ENCODE data around the gene SBF1.

Gene SBF1

DNA sequence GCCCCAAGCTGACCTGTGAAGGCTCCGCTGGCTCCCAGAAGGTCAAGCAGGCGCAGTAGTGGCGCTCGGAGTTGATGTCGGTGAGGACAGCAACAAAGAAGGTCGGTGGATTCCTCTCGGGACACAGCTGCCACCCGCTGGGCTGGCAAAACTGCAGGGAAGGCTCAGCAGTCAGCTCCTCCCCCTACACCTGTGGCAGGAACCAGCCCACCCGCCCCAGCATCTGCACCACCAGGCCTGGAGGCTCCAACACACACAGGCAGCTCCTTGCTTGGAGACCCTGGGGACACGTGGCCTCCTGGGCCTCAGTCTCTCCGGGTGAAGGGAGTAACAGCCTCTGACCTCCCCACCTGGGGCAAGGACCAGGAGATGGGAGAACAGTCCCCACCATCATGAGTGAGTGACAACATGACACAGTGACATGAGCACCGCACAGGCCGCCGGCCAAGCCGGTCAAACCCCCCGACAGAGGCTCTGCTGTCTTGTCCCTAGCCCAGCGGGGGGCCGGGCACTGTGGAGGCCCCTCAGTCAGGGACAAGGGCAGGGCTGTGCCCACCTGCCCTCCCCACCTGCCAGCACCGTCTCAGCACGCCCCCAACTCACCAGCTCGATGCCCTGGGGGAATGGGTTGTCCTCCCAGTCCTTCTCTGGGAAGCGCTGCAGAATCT, 6.9 kb downstream of the SBF1 start:
- no peak for DNase-seq (ENCODE audit: low read depth)

DNA sequence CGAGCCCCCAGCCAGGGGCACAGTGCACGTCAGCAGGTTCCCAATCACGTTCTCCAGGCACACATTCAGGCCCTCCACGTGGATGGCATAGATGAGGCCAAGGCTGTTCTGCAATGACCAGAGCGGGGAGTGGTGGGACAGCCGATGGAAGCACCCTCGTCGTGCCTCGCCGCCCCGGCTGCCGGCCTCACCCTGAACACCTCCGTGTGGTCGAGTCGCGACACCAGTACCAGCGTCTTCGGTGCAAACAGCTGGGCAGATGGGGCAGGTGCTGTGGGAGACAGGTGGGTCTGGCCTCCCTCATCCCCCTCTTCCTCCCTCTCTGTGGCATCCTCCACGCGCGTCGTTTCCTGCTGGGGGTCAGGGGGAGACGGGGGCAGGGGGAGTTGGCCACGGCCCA, 7.5 kb downstream of the SBF1 start:
- DNase-seq (ENCODE audit: low read depth), result no peak

DNA sequence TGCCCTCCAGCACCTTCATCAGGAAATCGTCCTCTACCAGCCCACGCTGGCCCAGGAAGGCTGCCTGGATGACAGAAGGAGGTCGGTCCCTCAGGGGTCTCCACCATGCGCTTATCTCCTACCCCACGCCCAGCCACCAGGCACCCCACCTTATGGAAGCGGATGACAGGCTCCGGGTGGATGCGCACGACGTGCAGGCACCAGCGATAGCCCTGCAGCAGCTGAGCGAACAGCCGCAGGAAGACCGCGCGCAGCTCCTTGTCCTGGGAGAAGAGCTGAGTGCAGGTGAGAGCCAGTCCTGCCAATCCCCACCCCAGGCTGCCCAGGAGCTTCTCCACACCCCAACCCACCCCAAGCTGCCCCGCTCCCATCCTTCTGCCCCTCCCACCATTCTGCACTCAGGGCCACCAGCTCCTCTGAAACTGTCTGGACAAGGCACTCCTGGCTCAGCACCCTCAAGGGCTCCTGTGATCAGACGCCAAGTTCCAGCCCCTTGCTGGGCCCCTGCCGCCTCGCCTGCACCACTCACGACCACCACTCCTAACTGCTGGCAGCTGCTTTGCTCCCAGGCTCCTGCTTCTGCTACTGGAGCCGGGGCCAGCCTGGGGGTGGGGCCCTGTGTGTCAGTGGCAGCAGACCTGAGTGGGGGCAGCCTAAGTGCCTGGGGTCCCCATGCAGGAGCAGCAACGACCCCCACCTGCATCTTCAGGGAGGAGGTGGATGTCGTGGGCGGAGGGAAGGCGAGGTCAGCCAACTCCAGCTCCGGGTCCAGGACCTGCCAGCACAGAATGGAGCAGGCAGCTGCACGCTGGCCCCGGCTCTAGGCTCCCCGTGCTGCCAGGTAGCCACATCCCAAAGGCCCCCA, 9.5 kb downstream of the SBF1 start:
- DNase-seq (ENCODE audit: low read depth), result no peak

DNA sequence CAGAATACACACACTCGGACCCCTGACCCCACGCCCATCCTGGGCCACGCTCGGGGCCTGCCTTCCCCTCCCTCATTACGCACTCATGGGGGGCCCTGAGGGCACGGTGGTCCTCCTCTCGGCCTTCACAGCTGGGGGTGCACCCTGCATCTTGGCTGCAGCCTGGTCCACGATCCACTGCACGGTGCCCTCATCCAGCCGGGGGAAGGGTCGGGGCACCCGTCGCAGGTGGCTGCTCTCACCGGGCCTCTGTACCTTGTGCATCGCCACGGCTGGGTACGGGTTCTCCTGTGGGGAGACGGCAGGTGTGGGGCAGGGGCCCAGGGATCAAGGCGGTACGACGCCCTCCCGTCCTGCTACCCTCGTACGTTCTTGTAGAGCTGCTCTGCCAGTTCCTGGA, 10.4 kb downstream of the SBF1 start:
- DNase-seq (ENCODE audit: low read depth), result no peak

DNA sequence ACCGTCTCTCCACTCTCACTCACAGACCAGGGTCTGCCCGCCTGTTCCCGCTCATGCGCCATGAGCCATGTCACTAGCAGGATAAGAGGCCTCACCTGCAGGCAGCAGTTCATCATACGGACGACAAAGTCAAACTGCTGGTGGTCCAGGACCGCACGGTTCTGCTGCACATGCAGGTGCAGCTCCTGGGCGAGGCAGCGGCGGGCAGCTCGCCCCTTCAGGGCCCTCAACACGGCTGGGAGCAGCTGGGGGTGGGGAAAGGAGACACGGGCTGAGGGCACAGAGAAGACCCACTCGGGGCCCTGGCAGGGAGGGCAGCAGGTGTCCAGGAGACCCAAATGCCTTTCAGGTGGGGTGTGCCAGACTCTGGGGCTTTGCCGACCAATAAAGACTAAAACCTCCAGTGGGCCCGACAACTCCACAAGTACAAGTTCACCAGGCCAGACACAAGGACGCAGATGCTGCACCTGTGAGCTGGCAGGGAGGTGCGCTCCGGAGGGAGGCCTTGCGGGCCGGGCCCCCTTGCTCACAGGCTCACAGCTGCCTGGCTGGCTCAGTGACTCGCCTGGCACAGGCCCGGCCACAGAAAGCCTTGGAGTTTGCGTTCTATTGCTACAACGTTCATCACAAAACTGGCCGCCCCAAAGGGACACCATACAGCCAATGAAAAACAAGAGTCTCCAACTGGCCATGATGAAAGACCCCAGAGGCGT, 11.5 kb downstream of the SBF1 start:
- DNase-seq (ENCODE audit: low read depth), result no peak

DNA sequence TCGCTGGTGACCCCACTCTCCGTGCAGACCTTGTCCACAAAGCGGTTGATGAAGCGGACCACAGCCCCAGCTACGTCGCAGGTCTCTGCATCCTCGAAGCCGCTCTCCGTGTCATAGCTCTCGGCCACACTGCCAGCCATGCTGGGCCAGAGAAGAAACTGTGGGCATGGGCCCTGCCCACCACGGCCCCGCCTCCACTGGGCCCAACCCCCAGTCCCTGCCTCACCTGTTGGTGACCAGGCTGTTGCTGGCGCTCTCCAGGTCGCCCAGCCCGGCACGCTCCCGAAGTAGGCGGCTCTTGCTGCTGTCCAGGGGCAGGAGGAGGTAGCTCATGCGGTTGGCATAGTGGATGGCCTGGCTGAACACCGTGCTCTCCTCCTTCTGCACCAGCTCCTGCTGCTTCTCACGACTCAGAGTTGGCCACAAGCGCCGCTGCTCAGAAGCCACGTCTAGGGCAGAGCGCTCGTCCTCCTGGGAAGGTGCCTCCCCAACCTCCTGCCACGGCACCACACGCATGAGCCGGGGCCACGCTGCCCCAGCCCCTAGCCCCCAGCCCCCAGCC, 12.8 kb downstream of the SBF1 start:
- no peak for DNase-seq (ENCODE audit: low read depth)

DNA sequence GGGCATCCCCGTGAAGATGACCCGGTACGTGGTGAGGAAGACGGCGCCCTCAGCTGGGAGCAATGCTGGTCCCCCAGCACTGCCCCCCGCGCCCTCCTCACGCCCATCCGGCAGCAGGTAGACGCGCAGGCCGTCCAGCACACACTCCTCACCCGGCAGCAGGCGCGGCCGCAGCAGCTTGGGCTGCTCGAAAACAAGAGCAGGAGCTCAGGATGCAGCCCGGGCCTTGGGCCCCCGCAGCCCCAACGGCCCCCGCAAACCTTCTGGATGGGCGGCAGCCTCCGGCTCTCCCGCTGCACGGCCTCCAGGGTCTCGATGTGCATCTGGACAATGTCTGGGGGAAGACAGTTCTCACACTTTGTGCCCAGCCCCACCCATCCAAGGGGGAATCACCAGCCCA, 13.3 kb downstream of the SBF1 start:
- DNase-seq (ENCODE audit: low read depth), result no peak

DNA sequence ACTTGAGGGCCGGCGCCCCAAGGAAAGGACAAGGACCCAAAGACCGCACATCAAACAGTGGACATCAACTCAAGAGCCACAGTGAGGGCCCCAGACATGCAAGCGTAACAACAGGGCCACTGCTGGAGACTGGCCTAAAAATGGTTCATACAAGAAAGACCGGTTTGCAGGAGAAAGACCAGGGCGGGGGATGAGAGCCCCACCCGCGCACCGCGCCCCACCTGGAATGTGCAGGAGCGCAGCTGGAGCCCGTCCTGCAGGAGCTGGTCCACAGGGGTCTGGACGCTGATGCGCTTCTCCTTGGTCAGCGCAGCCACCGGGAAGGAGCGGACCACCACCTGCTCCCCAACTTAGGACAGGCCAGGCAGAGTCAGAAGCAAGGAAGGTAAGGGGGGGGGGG, 13.9 kb downstream of the SBF1 start:
- no peak for DNase-seq (ENCODE audit: low read depth)

DNA sequence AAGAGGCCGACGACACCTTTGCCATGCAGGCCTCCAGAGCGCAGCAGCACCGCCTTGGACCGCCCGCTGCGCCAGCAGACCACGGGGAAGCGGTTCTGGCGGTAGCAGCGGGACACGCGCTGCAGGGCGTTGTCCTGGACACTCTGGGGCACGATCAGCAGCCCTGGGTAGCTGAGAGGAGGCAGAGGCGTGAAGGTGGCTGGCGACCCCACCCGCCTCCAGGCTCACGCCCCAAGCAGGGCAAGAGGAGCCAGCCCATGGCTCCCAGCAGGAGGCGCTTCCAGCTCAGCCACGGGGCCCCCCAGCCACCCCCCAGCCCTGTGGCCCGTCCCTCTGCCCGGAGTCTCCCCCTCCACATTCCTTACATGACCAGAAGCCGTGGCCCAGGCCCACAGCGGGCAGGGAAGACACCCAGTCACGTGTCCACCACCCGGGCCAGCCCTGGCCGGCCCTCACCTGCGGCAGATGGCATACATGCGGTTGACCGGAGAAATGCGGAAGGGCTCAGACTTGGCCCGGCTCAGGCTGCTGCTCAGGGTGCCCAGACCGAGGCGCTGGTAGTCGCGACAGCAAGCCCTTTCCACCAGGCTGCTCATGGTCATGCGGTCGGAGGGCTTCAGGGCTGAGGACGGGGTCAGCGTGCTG, 15.2 kb downstream of the SBF1 start:
- DNase-seq (ENCODE audit: low read depth), result no peak

DNA sequence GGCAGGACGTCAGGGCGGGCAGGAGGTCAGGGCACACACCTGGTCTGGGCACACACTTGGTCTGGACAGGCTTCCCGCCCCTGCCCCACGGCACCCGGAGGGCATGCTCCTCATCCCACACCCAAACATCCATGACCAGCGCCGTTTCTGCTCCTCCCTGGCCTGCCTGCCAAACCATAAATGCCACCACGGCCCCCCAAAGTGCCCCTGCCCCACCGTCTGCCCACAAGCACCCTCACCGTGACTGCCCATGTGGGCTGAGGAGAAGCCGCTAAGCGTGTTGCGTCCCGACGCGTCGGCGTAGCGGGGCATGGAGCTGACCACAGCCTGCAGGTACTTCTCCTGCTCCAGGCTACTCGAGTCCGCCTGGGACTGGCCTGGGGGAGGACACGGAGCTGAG, 15.8 kb downstream of the SBF1 start:
- no peak for DNase-seq (ENCODE audit: low read depth)

DNA sequence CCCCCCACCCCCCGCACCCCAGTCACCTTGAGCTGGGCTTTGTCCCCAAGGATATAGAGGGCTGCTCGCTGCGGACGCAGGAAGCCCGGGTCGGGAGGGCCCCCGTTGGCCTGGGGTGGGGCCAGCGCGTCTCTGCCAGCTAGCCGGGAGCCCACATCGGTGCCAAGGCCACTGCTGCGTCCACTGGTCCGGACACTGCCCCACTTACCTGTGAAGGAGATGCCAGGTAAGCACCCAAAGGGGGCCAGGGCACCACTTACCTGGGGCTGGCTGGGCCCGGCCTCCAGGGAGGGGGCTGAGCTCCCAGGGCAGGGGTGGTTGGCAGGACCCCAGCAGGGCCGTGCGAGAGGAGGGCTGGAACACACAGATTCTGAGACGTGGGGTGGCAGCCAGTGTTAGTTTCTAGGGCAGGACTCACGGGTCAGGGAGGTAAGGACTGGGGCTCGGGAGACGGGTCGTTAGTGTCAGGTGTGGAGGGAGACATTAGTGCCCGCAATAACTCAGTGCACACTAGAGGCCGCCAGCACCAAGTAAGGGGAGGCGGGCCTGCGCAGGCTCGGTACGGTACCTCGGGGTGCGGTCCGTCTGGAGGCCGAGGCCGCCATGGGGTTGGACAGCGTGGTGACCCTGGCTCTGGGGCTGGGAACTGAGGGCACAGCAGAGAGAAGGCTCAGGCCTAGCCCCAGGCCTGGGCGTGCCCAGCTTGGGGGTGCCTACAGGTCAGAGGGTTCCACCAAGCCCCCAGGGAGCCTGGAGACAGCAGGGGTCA, 18.2 kb downstream of the SBF1 start:
- DNase-seq (ENCODE audit: low read depth), result no peak

DNA sequence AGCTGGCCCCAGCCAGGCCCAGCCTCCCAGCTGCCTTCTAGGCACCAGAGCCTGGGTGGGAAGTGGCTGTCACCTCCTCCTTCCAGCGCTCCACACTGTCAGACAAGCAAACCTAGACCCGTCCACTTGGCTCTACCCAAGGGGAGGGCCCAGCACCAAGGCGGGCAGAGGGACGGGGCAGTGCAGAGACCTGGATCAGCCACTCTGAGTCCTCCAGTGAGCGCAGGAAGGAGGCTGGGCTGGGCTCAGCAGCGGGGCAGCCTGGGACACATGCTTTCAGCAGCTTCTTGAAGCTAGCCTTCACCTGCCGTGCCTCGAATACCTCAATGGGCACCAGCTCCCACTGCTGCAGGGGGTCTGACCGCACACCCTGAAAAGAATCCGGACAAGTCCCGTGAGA, 18.8 kb downstream of the SBF1 start:
- DNase-seq (ENCODE audit: low read depth), result no peak

DNA sequence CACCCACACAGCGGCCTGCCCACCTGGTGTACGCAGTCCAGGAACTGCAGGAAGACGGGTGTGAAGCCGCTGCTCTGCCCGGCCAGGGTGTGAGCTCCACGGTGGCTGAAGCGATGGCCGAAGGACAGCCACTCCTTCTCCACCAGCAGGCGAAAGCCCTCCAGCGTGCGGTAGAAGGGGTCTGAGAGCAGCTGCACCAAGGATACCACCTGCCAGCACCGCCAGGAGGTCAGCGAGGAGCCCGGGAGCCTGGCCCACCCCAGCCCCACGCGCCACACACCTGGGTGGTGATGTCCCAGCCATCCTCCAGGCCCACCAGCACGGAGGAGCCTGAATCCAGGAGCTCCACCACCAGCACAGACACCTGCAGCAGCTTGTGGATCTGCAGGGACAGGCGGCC, 19.6 kb downstream of the SBF1 start:
- DNase-seq (ENCODE audit: low read depth), result no peak

DNA sequence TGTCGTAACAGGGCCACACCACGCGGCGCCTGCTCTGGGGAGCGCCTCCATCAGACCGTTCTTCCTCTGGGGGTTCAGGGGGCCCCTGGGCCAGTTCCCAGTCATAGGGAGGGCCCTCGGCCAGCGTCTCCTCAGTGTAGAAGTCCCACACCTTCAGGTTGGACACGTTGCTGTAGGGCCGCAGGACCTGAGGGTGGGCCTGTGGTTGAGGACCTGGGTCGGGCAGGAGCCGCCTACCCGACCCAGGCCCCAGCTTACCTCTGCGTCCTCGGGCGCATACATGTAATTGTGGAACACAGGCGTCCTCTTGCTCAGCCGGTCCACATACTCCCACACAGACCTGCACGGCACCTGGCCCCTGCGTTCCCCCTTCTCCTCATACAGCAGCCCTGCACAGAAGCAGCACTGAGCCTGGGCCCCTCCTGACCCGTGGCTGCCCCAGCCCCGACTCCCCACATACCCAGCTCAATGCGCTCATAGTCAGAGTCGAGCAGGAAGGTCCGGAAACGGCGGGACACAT, 20.2 kb downstream of the SBF1 start:
- DNase-seq (ENCODE audit: low read depth), result no peak

DNA sequence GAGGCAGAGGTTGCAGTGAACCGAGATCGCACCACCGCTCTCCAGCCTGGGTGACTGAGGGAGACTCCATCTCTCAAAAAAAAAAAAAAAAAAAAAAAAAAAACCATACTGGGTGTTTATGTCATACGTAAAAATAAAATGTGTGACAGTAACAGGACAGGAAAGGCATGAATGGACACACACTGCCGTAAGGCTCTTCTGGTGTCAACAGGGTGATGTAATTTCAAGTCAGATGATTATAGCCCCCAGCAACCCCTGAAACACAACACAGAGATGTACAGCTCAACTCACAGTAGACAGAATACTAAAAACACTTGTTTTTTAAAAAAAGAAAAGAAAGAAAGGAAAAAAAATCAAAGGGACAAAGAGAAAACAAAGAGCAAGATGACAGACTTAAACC, 22.2 kb downstream of the SBF1 start:
- DNase-seq (ENCODE audit: low read depth), result no peak

DNA sequence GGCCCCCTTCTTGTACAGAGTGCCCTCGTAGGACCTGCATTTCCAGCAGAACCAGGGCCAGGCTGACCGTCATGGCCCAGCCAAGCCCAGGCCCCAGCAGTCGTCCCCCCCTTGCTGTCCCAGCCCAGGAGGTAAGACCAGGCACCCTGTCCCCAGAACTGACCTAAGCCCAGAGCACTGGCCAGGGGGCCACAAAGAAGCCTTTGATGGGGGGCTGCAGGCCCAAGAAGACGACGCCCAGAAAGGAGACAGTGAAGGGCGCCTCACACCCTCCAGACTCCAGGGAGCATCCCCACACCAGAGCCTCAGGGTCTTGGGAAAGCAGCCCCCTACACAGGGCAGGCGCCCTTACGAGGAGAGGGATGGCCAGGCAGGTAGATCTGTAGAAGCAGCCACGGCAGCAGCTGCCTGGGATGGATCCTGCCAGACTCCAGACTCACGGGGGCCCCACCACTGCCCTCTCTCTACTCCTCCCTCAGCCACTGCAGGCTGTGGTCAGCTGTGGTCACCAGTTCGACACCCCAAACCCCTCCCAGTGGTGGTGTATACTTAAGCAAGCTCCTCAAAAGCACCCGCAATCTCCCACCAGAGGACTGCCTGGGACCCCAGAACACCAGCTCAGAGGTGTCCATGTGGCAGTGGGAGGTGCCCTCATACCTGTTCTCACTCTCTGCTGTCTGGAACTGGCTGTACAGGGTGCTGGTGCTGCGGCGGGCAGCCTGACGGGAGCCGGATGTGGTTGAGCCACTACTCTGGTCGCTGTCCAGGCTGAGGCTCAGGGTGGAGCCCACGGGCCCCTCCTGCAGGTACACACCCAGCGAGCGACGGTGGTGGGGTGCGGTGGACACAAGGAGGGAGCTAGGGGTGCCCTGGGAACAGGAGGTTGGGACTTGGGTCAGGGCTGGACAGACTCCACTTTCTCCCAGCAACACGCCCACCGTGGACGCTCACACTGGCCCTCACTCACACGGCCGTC, 27.0 kb downstream of the SBF1 start:
- no peak for DNase-seq (ENCODE audit: low read depth)

DNA sequence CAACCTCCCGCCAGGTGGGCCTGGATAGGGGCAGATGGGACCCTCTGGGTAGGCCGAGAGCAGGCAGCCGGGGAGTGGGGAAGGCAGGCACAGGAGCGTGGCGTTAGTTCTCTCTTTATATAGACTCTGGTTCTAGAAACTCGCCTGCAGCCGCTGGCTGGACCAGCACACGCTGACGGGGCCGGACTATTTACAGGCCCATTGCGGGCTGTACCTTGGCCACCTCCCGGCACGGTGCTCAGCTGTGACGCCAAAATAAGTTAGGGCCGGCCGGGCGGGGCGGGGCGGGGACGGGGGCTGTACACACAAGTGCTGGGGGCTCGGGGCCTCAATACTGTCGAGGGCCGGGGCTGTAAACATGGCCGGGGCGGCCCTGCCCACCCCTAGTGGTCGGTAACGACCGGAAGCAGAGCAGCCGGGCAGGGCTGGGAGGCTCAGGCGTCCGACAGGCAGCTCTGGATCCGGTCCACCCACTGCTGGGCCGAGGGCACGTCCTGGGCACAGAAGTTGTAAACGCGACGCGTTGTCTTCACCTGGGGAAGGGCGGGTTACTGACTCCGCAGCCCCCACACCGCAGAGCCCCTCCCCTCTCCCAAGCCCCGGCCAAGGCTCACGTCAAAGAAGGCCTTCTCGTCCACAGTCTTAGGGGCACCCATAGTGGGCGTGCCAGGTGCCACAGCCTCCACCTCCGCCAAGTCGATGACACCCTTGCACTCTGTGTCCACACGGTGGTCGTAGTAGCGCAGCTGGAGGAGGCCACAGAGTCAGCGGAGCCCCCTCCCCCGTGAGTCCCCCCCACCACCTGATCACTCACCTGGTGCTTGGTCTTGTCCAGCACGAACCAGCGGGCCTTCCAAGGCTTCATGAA, 27.9 kb downstream of the SBF1 start:
- no peak for DNase-seq (ENCODE audit: low read depth)

DNA sequence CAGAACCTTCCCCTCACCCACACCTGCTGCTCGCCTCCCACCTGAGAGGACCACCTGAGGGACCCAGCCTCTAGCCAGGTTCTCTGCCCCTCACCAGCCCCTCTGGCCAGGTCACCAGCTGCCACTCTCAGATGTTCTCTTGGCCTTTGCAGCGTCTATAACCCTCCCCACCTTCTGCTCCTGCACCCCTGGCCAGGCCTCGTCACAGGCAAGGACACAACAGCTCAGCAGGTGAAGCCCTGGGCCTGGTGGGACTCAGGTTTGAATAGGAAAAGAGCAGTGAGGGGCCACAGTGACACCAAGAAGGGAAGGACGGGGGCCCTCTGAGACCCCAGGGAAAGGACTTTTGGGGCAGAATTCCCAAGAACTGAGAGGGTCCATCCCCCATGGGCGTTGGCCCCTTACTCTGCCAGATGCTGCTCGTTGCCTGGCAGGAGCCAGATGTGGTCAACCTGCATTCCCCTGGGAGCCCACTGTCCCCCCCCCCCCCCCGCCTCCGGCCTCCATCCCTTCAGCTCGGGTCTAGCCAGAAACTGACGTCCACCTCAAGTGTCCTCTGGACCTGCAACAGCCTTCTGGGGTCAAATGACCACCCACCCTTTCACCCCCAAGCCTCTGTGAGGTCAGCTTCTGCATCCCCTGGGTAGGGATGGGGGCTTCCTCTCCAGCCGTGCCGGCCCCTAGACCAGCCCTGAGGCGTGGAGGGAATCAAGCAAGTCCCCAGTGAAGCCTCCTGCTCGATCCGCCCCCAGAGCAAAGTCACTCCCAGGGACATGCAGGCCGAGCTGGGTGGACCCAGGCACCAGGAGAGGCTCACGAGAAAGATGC, 28.7 kb downstream of the SBF1 start:
- DNase-seq (ENCODE audit: low read depth), result no peak
